LNCAP (cell line): ENCODE results near the gene MSI2.

Experiments
- CTCF ChIP-seq: fragments of 450-650 bp; IDR thresholded peaks from 2 replicates; pipeline ENCODE4 v1.5.1; 2017; ENCODE audit warnings: mild to moderate bottlenecking

MSI2 gene

GRCh38 chr17:57308543-57309186 lies 52.3 kb downstream of the MSI2 start:
- TF ChIP-seq CTCF: no peak

GRCh38 chr17:57309479-57309878 lies 53.2 kb downstream of the MSI2 start:
- TF ChIP-seq CTCF: no peak

- TF ChIP-seq CTCF: no peak
Measured at GRCh38 chr17:57311281-57312216, 55.2 kb downstream of the MSI2 start.

- TF ChIP-seq CTCF: no peak
Measured at GRCh38 chr17:57312242-57312641, 55.9 kb downstream of the MSI2 start.

- TF ChIP-seq CTCF: no peak
Measured at GRCh38 chr17:57313097-57313835, 56.9 kb downstream of the MSI2 start.

GRCh38 chr17:57315061-57316015 lies 59.0 kb downstream of the MSI2 start:
- TF ChIP-seq CTCF: no peak
